Lung (tissue), 12 donors: ENCODE results near the gene KRTAP12-3. TPM values are rescaled to one million over a fixed set of nuclear protein-coding genes. Genes with fewer than 3 reads are reported as not detected.
A peak's percentile ranks its signal among the peaks of the same experiment; 100 is the strongest.
"Not testable (repeated sequence)": the region's sequence is repeated elsewhere in the genome, so short reads cannot be mapped to it uniquely, and the experiment has no call there.

Experiments
- ATAC-seq: fragments of 200-7000 bp; cut with Tn5 transposase; one replicate; pipeline ENCODE4 v1.9.1; 2020; ENCODE audit warnings: moderate number of reproducible peaks; ENCODE audit not compliant: insufficient read depth, low FRiP score
- DNase-seq, 3 donors: peaks; one replicate each; pipeline ENCODE4 v3.0.0-alpha.2; 2013 to 2017
- H3K27ac ChIP-seq, 2 donors: one replicate each; pipeline ENCODE4 v1.5.1; 2013; ENCODE audit warnings: mild to moderate bottlenecking in 2 of 2, moderate library complexity in 2 of 2, control low read depth in 1 of 2, inconsistent platforms in 1 of 2, low read depth in 1 of 2, low read length in 1 of 2
- H3K27me3 ChIP-seq, 3 donors: one replicate each; pipeline ENCODE4 v1.5.1; 2013; ENCODE audit warnings: low read length in 2 of 3; ENCODE audit not compliant: control insufficient read depth in 3 of 3, insufficient read depth in 3 of 3
- H3K36me3 ChIP-seq, 4 donors: one replicate each; pipeline ENCODE4 v1.5.1; 2013; ENCODE audit warnings: low read length in 4 of 4, mild to moderate bottlenecking in 1 of 4, moderate library complexity in 1 of 4; ENCODE audit not compliant: control insufficient read depth in 4 of 4, insufficient read depth in 4 of 4
- H3K4me1 ChIP-seq, 5 donors: one replicate each; pipeline ENCODE4 v1.5.1; 2013; ENCODE audit warnings: low read length in 5 of 5, mild to moderate bottlenecking in 2 of 5, moderate library complexity in 1 of 5; ENCODE audit not compliant: control insufficient read depth in 5 of 5, insufficient read depth in 5 of 5
- H3K4me3 ChIP-seq: one replicate; pipeline ENCODE4 v1.5.1; 2013; ENCODE audit warnings: mild to moderate bottlenecking, control low read depth, moderate library complexity
- H3K9ac ChIP-seq, 2 donors: one replicate each; pipeline ENCODE4 v1.5.1; 2013; ENCODE audit warnings: low read length in 2 of 2, control low read depth in 1 of 2; ENCODE audit not compliant: insufficient read depth in 1 of 2
- H3K9me3 ChIP-seq, 4 donors: one replicate each; pipeline ENCODE4 v1.5.1; 2013; ENCODE audit warnings: low read length in 3 of 4, mild to moderate bottlenecking in 1 of 4, moderate library complexity in 1 of 4; ENCODE audit not compliant: control insufficient read depth in 4 of 4, insufficient read depth in 3 of 4
- CTCF ChIP-seq: IDR thresholded peaks from 2 replicates; pipeline ENCODE4 v1.5.1; 2012; ENCODE audit warnings: mild to moderate bottlenecking; ENCODE audit errors: control extremely low read depth, extremely low read depth
- WGBS, 2 donors: extraction: QIAGEN DNeasy Blood & Tissue Kit; methylation state at CpG; one replicate each; pipeline ENCODE4 v1.1.7; 2013; 5-methylcytosine and 5-hydroxymethylcytosine counted together
- polyA plus RNA-seq, 2 donors: library from polyadenylated mRNA; stranded (reverse); fragments of 200-250 nt; gene quantifications; one replicate each; pipeline ENCODE4 v1.2.1, GENCODE V29; 2013
- total RNA-seq, 2 donors: library from RNA; depleted of rRNA in 1 of 2; stranded (reverse); fragments of >200 nt in 1 of 2; gene quantifications; one replicate each; pipeline ENCODE4 v1.2.1, GENCODE V29; 2014 to 2021
- donor health status: control.
- donor health status: control.
- donor health status: Bipolar disorder and iron deficiency.
- donor health status: healthy.
- donor health status: DM: yes; HTN: yes; CAD: no.

KRTAP12-3 gene
- total and polyA plus RNA-seq, 4 donors: not detected

GRCh38 chr21:44684077-44684476 is 26.3 kb downstream of the KRTAP12-3 start:
- TF ChIP-seq CTCF: no peak
- Histone ChIP-seq H3K4me1 (no peaks in the 10 kb centered on the region), H3K27me3 (peaks cover 0 to 11% (median 10%) of the 10 kb centered on the region in 3 donors), H3K27ac (no peak overlapping the region), H3K4me3 (no peak overlapping the region), H3K9ac (no peak overlapping the region), H3K36me3 (no peaks in the 10 kb centered on the region), H3K9me3 (peaks cover 0 to 4% (median 0%) of the 10 kb centered on the region in 4 donors)
- WGBS, 2 donors: 79 to 80% methylated on average over 7 of the region's 7 CpGs
- no peak for DNase-seq
- ATAC-seq: no peak

DNA sequence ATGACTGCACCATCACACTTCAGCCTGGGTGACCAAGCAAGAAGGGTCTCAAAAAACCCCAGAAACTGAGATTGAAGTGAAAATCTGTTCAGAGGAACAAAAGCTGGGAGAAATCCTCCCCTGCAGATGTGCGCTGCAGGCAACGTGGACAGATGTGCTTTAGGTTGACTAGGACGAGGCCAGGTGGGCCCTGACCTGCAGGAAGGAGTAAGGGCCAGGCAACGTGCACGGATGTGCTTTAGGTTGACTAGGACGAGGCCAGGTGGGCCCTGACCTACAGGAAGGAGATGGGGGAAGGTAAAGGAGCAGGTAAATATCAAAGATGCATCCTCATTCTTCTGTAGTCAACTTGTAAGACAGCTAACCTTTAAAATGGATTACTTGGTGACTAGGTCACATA is 26.8 kb downstream of the KRTAP12-3 start:
- Histone ChIP-seq H3K4me1 (no peaks in the 10 kb centered on the region), H3K4me3 (no peak overlapping the region), H3K27me3 (peaks cover 0 to 11% (median 10%) of the 10 kb centered on the region in 3 donors), H3K9me3 (peaks cover 0 to 4% (median 0%) of the 10 kb centered on the region in 4 donors), H3K36me3 (no peaks in the 10 kb centered on the region), H3K9ac (no peak overlapping the region), H3K27ac (no peak overlapping the region)
- no peak for DNase-seq
- TF ChIP-seq CTCF: no peak
- no peak for ATAC-seq
- 76 to 82% methylated on average over 6 of the region's 6 CpGs for WGBS, 2 donors

- not testable (repeated sequence) for ATAC-seq, H3K4me1 ChIP-seq, H3K36me3 ChIP-seq, H3K27ac ChIP-seq, H3K4me3 ChIP-seq, H3K9me3 ChIP-seq, H3K9ac ChIP-seq, DNase-seq
- WGBS, 2 donors: 90 to 93% methylated on average over 6 of the region's 6 CpGs
- peaks cover 0 to 11% (median 10%) of the 10 kb centered on the region in 3 donors for H3K27me3 ChIP-seq
Measured at GRCh38 chr21:44685050-44685449, 27.3 kb downstream of the KRTAP12-3 start.

GRCh38 chr21:44686000-44686781 is 28.5 kb downstream of the KRTAP12-3 start:
- no peaks in the 10 kb centered on the region for H3K36me3 ChIP-seq
- no peaks in the 10 kb centered on the region for H3K4me1 ChIP-seq
- no peak overlapping the region for H3K4me3 ChIP-seq
- peaks cover 0 to 18% (median 10%) of the 10 kb centered on the region in 3 donors for H3K27me3 ChIP-seq
- ATAC-seq: no peak
- H3K27ac ChIP-seq: no peak overlapping the region
- WGBS, 2 donors: 30 to 40% methylated on average over 13 to 14 of the region's 14 CpGs
- TF ChIP-seq CTCF: no peak
- DNase-seq: peak in 1 of 3 donors; percentile 7
- no peak overlapping the region for H3K9ac ChIP-seq
- H3K9me3 ChIP-seq: peaks cover 0 to 4% (median 0%) of the 10 kb centered on the region in 4 donors
